ENCODE measurements around the gene SP9. TPM values are rescaled to one million over a fixed set of nuclear protein-coding genes. Genes with fewer than 3 reads are reported as not detected.

Gene SP9
- total and polyA plus RNA-seq, 9 of the 15 experiments (the other 6 are each of a cell fraction or from before 2014, with no cell fraction given), result 0.04 to 0.23 (median 0.11) TPM; not detected in 3

DNA sequence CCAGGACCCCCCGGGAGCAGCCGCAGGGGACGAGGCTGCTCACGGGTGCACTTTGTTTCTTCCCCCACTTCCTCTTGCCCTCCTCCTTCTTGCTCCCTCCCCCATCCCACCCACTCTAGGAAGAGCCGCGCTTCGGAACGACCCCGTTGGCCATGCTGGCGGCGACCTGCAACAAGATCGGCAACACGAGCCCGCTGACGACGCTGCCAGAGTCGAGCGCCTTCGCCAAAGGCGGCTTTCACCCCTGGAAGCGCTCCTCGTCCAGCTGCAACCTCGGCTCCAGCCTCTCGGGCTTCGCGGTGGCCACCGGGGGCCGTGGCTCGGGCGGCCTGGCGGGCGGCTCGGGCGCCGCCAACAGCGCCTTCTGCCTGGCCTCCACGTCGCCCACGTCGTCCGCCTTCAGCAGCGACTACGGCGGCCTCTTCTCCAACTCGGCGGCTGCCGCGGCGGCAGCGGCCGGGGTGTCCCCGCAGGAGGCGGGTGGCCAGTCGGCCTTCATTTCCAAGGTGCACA, 1.3 kb downstream of the SP9 start (continued):
- TF ChIP-seq, protein P1, sequence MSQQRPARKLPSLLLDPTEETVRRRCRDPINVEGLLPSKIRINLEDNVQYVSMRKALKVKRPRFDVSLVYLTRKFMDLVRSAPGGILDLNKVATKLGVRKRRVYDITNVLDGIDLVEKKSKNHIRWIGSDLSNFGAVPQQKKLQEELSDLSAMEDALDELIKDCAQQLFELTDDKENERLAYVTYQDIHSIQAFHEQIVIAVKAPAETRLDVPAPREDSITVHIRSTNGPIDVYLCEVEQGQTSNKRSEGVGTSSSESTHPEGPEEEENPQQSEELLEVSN (IDR thresholded peaks at IDR 0.05; ENCODE audit: borderline replicate concordance in 1 of 2, extremely low read depth in 1 of 2, insufficient read depth in 1 of 2, insufficient read length in 1 of 2, low read depth in 1 of 2, low read length in 1 of 2, poor library complexity in 1 of 2, severe bottlenecking in 1 of 2), result peak; percentile 25 to 68
- TF ChIP-seq CBX3 (IDR thresholded peaks at IDR 0.05; ENCODE audit: borderline replicate concordance in 1 of 2, low read length in 2 of 2), result peak in 1 of 2 experiments; percentile 10; a peak in 1 of 3 replicates
- peak; percentile 35 for TF ChIP-seq SRSF7 (optimal IDR thresholded peaks at IDR 0.05; ENCODE audit: low read depth, low read length)
- TF ChIP-seq SPI1 (IDR thresholded peaks at IDR 0.05; ENCODE audit: borderline replicate concordance, low read depth, low read length), result peak; percentile 22; the same call in 1 of the 2 replicates
- no peak for TF ChIP-seq ZNF444 (CRISPR knock-in tag; IDR thresholded peaks at IDR 0.05)
- 0 out of 2 replicates have a peak, but pooled peaks have one; percentile 5 for TF ChIP-seq SRSF1 (IDR thresholded peaks at IDR 0.05; ENCODE audit: low read depth, low read length)
- TF ChIP-seq, protein P2, sequence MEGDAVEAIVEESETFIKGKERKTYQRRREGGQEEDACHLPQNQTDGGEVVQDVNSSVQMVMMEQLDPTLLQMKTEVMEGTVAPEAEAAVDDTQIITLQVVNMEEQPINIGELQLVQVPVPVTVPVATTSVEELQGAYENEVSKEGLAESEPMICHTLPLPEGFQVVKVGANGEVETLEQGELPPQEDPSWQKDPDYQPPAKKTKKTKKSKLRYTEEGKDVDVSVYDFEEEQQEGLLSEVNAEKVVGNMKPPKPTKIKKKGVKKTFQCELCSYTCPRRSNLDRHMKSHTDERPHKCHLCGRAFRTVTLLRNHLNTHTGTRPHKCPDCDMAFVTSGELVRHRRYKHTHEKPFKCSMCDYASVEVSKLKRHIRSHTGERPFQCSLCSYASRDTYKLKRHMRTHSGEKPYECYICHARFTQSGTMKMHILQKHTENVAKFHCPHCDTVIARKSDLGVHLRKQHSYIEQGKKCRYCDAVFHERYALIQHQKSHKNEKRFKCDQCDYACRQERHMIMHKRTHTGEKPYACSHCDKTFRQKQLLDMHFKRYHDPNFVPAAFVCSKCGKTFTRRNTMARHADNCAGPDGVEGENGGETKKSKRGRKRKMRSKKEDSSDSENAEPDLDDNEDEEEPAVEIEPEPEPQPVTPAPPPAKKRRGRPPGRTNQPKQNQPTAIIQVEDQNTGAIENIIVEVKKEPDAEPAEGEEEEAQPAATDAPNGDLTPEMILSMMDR (IDR thresholded peaks at IDR 0.05 in 2 of 3, conservative IDR thresholded peaks at IDR 0.05 in 1 of 3; ENCODE audit: insufficient read depth in 2 of 3, low read depth in 1 of 3, low read length in 3 of 3), result 0 out of 6 replicates have a peak, but pooled peaks of 1 of the 3 experiments have one; percentile 12
- TF ChIP-seq, protein P3, sequence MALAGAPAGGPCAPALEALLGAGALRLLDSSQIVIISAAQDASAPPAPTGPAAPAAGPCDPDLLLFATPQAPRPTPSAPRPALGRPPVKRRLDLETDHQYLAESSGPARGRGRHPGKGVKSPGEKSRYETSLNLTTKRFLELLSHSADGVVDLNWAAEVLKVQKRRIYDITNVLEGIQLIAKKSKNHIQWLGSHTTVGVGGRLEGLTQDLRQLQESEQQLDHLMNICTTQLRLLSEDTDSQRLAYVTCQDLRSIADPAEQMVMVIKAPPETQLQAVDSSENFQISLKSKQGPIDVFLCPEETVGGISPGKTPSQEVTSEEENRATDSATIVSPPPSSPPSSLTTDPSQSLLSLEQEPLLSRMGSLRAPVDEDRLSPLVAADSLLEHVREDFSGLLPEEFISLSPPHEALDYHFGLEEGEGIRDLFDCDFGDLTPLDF (CRISPR knock-in tag; IDR thresholded peaks at IDR 0.05), result no peak
- 0 out of 2 replicates have a peak, but pooled peaks have one; percentile 13 for TF ChIP-seq ZBTB40 (IDR thresholded peaks at IDR 0.05)
- TF ChIP-seq ZBTB40 (CRISPR knock-in tag; IDR thresholded peaks at IDR 0.05), result no peak
